ENCODE measurements around the gene DAAM2.

GRCh38 chr6:39760226-39760952, 31.8 kb upstream of the DAAM2 start:
- TF ChIP-seq EZH2 (IDR thresholded peaks at IDR 0.05; ENCODE audit: insufficient read depth, poor library complexity, severe bottlenecking) (no peak), EZH2phosphoT487 (IDR thresholded peaks at IDR 0.05; ENCODE audit: insufficient read depth, low read depth) (no peak)

Data from GM23248 (cell line).